ENCODE data around the gene CSNK1A1. TPM values are rescaled to one million over a fixed set of nuclear protein-coding genes. Genes with fewer than 3 reads are reported as not detected.

The CSNK1A1 gene
- total RNA-seq, 4 donors from 2014 or later, result 146 to 200 (median 166) TPM

GRCh38 chr5:149532413-149532812 is 18.8 kb downstream of the CSNK1A1 start:
- no peak for TF ChIP-seq EP300 (IDR thresholded peaks at IDR 0.05)
- no peak for TF ChIP-seq POLR2A (IDR thresholded peaks at IDR 0.05)
- no peak for TF ChIP-seq CTCF (IDR thresholded peaks at IDR 0.05)
- Histone ChIP-seq H3K4me3 (no peak overlapping the region), H3K4me1 (peaks cover 0 to 78% (median 33%) of the 10 kb centered on the region in 4 donors), H3K27ac (no peak overlapping the region), H3K9me3 (no peaks in the 10 kb centered on the region), H3K27me3 (no peaks in the 10 kb centered on the region), H3K36me3 (peaks cover 0 to 6% (median 0%) of the 10 kb centered on the region in 3 donors)
- no peak for DNase-seq (ENCODE audit: low spot score in 2 of 2)
- 91% methylated on average over 7 of the region's 7 CpGs for WGBS, 2 donors

GRCh38 chr5:149529463-149529862 is 21.8 kb downstream of the CSNK1A1 start:
- DNase-seq (ENCODE audit: low spot score in 2 of 2), result no peak
- TF ChIP-seq POLR2A (IDR thresholded peaks at IDR 0.05) (no peak), EP300 (IDR thresholded peaks at IDR 0.05) (no peak), CTCF (IDR thresholded peaks at IDR 0.05) (no peak)
- no peak overlapping the region for H3K27ac ChIP-seq
- H3K4me1 ChIP-seq, result peaks cover 0 to 81% (median 37%) of the 10 kb centered on the region in 4 donors
- H3K9me3 ChIP-seq, result no peaks in the 10 kb centered on the region
- H3K4me3 ChIP-seq, result no peak overlapping the region
- H3K27me3 ChIP-seq, result no peaks in the 10 kb centered on the region
- H3K36me3 ChIP-seq, result no peaks in the 10 kb centered on the region

GRCh38 chr5:149528281-149529060 is 22.8 kb downstream of the CSNK1A1 start:
- H3K4me3 ChIP-seq, result no peak overlapping the region
- WGBS, 2 donors, result 68 to 72% methylated on average over 4 of the region's 4 CpGs
- H3K36me3 ChIP-seq, result peaks cover 0 to 3% (median 0%) of the 10 kb centered on the region in 3 donors
- H3K9me3 ChIP-seq, result no peaks in the 10 kb centered on the region
- H3K27me3 ChIP-seq, result no peaks in the 10 kb centered on the region
- no peak for DNase-seq (ENCODE audit: low spot score in 2 of 2)
- peaks cover 0 to 89% (median 37%) of the 10 kb centered on the region in 4 donors for H3K4me1 ChIP-seq
- H3K27ac ChIP-seq, result no peak overlapping the region
- no peak for TF ChIP-seq CTCF (IDR thresholded peaks at IDR 0.05)
- no peak for TF ChIP-seq POLR2A (IDR thresholded peaks at IDR 0.05)

- TF ChIP-seq POLR2A (IDR thresholded peaks at IDR 0.05) (no peak), CTCF (IDR thresholded peaks at IDR 0.05) (no peak), EP300 (IDR thresholded peaks at IDR 0.05) (no peak)
- Histone ChIP-seq H3K4me3 (no peak overlapping the region), H3K36me3 (peaks cover 0 to 9% (median 0%) of the 10 kb centered on the region in 3 donors), H3K9me3 (no peaks in the 10 kb centered on the region), H3K27ac (peak overlapping the region in 2 of 4 donors; percentile 12 to 51), H3K4me1 (peaks cover 0 to 89% (median 43%) of the 10 kb centered on the region in 4 donors), H3K27me3 (no peaks in the 10 kb centered on the region)
- 37 to 48% methylated on average over 12 of the region's 12 CpGs for WGBS, 2 donors
- DNase-seq (ENCODE audit: low spot score in 2 of 2), result no peak
Observed at GRCh38 chr5:149526845-149527590, 24.2 kb downstream of the CSNK1A1 start.
